ENCODE results near the gene CELF1. TPM values are rescaled to one million over a fixed set of nuclear protein-coding genes. Genes with fewer than 3 reads are reported as not detected.

The CELF1 gene
- total RNA-seq, 2 donors from 2014 or later, result 57.1 to 65.9 TPM

DNA sequence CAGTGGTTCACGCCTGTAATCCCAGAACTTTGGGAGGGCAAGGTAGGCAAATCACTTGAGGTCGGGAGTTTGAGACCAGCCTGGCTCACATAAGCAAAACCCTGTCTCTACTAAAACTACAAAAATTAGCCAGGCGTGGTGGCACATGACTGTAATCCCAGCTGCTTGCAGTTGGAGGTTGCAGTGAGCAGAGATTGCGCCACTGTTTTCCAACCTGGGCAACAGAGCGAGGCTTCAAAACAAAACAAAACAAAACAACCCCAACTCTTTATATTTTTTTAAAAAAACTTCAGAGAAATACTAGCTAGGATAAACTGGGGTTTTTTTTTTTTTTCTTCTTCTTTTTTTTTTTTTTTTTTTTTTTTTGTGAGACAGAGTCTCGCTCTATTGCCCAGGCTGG lies 72.2 kb downstream of the CELF1 start:
- H3K36me3 ChIP-seq, result peaks cover 95% of the 10 kb centered on the region

DNA sequence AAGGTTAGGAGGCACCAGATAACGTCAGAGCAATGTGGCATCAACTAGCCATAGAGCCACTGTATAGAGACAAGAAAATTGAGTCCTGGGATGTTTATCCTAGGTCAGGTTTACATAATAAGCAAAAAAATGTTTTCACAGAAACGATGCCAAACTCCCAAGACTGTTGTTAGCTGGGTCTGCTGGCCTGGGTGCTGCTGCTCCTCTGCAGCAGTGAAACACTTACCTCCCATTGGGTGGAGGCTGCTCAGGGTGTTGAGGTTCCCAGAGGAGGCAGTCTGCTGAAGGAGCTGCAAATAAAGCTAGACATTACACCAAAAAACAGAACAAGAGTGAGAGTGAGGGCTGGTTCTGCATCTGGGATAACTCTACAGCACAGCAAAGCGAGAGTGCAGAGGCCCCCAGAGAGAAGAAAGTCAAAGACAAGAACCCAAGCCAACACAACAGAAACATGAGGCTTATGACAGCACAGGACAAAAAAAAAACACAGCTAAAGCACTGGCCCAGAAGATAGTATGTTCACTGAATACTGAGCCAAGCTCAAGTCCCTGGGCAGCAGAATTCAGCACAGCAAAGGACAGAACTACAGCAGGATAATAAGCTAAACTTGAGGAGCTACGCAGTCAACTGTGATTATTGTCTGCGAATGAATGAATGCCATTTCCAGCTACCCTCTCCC lies 74.1 kb downstream of the CELF1 start:
- DNase-seq (ENCODE audit: low spot score), result no peak
- peaks cover 96% of the 10 kb centered on the region for H3K36me3 ChIP-seq
- H3K27ac ChIP-seq, result no peak overlapping the region
- TF ChIP-seq, protein P1, sequence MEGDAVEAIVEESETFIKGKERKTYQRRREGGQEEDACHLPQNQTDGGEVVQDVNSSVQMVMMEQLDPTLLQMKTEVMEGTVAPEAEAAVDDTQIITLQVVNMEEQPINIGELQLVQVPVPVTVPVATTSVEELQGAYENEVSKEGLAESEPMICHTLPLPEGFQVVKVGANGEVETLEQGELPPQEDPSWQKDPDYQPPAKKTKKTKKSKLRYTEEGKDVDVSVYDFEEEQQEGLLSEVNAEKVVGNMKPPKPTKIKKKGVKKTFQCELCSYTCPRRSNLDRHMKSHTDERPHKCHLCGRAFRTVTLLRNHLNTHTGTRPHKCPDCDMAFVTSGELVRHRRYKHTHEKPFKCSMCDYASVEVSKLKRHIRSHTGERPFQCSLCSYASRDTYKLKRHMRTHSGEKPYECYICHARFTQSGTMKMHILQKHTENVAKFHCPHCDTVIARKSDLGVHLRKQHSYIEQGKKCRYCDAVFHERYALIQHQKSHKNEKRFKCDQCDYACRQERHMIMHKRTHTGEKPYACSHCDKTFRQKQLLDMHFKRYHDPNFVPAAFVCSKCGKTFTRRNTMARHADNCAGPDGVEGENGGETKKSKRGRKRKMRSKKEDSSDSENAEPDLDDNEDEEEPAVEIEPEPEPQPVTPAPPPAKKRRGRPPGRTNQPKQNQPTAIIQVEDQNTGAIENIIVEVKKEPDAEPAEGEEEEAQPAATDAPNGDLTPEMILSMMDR (IDR thresholded peaks at IDR 0.05), result no peak
- H3K4me3 ChIP-seq, result no peak overlapping the region
- H3K4me1 ChIP-seq, result no peaks in the 10 kb centered on the region
- no peaks in the 10 kb centered on the region for H3K9me3 ChIP-seq
- H3K27me3 ChIP-seq, result no peaks in the 10 kb centered on the region

More for the DNA sequence above, 72.2 kb downstream of the CELF1 start:
- Histone ChIP-seq H3K9me3 (no peaks in the 10 kb centered on the region), H3K4me1 (no peaks in the 10 kb centered on the region), H3K27me3 (no peaks in the 10 kb centered on the region), H3K4me3 (no peak overlapping the region), H3K27ac (no peak overlapping the region)
- TF ChIP-seq, protein P1 (IDR thresholded peaks at IDR 0.05), result no peak
- DNase-seq (ENCODE audit: low spot score), result no peak

DNA sequence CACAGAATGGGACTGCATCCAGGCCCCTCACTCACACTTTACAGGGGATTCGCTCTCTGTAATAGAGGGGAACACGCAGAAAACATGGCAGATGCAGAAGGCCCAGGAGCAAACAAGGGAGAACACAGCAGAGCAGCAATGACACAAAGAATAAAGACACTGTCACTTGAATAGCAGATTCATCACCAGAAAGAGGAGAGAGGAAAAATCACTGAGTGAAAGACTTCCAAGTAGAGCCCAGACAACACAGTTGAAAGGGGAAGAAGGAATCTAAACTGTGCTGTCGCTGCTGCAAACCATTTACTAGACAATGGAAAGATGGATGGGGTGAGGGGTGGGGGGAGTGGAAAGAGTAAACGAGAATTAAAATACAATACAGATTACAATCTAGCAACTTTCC lies 75.2 kb downstream of the CELF1 start:
- no peaks in the 10 kb centered on the region for H3K27me3 ChIP-seq
- no peaks in the 10 kb centered on the region for H3K4me1 ChIP-seq
- no peaks in the 10 kb centered on the region for H3K9me3 ChIP-seq
- TF ChIP-seq, protein P1 (IDR thresholded peaks at IDR 0.05), result no peak
- DNase-seq (ENCODE audit: low spot score), result no peak
- no peak overlapping the region for H3K27ac ChIP-seq
- H3K36me3 ChIP-seq, result peaks cover 96% of the 10 kb centered on the region
- H3K4me3 ChIP-seq, result no peak overlapping the region

DNA sequence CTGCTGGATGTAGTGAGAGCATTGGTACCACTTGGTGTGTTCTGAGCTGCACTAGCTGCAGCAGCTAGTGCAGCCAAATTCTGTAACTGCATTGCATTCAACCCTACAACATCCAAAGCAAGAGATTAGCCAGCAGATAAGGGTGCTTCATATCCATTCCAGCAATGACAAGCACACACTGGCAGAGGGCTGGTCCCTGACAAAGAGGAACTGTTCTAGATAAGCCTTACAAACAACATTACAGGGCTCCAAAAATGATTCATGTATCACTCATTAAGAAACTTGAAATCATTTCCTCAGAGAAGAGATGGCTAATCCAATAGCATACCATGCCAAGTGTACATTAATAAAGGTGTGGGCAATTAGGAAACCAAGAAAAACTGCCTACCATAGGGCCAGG lies 75.6 kb downstream of the CELF1 start:
- no peak overlapping the region for H3K27ac ChIP-seq
- no peaks in the 10 kb centered on the region for H3K27me3 ChIP-seq
- H3K36me3 ChIP-seq, result peaks cover 96% of the 10 kb centered on the region
- H3K4me3 ChIP-seq, result no peak overlapping the region
- H3K9me3 ChIP-seq, result no peaks in the 10 kb centered on the region
- TF ChIP-seq, protein P1 (IDR thresholded peaks at IDR 0.05), result no peak
- DNase-seq (ENCODE audit: low spot score), result no peak
- no peaks in the 10 kb centered on the region for H3K4me1 ChIP-seq

DNA sequence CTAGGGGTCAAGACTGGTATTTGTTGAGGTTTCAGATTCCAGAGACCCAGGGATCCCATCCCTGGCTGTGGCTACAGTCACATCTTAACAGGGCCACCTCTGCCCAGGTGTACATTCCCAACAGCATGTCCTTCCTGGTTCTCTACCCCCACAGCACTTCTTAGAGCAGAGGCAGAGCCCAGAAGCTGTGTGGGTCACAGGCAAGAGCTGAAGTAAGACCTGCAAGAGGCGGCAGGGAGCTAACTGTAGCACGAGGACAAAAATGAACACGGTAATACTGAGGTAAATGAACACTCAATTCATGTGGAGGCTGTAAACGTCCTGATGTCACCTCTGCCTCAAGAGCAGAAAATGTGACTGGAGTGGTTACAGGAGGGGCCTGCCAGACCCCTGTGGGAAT lies 82.3 kb downstream of the CELF1 start:
- H3K4me1 ChIP-seq, result peaks cover 0 to 29% of the 10 kb centered on the region in 2 donors
- H3K4me3 ChIP-seq, result no peak overlapping the region
- no peaks in the 10 kb centered on the region for H3K9me3 ChIP-seq
- TF ChIP-seq, protein P1 (IDR thresholded peaks at IDR 0.05), result no peak
- peaks cover 55% of the 10 kb centered on the region for H3K36me3 ChIP-seq
- no peak for DNase-seq (ENCODE audit: low spot score)
- H3K27me3 ChIP-seq, result no peaks in the 10 kb centered on the region
- no peak overlapping the region for H3K27ac ChIP-seq

Data from right atrium auricular region (tissue), 2 donors.